ENCODE results near the gene CHID1.

The CHID1 gene

DNA sequence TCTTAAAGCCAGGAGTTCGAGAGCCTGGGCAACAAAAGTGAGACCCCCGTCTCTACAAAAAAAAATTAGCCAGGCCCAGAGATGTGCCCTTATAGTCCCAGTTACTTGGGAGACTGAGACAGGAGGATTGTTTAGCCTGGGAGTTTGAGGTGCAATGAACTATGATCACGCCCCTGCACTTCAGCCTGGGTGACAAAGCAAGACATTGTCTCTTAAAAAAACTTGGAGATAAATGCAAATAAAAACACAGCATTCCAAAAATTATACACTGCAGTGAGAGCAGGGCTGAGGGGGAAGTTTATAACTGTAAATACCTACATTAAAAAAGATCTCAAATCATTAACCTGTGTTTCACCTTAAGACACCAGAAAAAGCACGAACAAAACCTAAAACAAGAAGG is 37.1 kb upstream of the CHID1 start:
- Mint-ChIP-seq H3K27ac (no peak overlapping the region), H3K9me3 (peaks cover 29% of the 10 kb centered on the region), H3K4me1 (peaks cover 48% of the 10 kb centered on the region), H3K36me3 (ENCODE audit: low read depth) (peaks cover 52% of the 10 kb centered on the region), H3K27me3 (ENCODE audit: low read depth, poor library complexity) (peaks cover 3% of the 10 kb centered on the region), H3K4me3 (no peak overlapping the region)
- TF ChIP-seq, protein P1, sequence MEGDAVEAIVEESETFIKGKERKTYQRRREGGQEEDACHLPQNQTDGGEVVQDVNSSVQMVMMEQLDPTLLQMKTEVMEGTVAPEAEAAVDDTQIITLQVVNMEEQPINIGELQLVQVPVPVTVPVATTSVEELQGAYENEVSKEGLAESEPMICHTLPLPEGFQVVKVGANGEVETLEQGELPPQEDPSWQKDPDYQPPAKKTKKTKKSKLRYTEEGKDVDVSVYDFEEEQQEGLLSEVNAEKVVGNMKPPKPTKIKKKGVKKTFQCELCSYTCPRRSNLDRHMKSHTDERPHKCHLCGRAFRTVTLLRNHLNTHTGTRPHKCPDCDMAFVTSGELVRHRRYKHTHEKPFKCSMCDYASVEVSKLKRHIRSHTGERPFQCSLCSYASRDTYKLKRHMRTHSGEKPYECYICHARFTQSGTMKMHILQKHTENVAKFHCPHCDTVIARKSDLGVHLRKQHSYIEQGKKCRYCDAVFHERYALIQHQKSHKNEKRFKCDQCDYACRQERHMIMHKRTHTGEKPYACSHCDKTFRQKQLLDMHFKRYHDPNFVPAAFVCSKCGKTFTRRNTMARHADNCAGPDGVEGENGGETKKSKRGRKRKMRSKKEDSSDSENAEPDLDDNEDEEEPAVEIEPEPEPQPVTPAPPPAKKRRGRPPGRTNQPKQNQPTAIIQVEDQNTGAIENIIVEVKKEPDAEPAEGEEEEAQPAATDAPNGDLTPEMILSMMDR (IDR thresholded peaks at IDR 0.05) = no peak
- no peak for DNase-seq

DNA sequence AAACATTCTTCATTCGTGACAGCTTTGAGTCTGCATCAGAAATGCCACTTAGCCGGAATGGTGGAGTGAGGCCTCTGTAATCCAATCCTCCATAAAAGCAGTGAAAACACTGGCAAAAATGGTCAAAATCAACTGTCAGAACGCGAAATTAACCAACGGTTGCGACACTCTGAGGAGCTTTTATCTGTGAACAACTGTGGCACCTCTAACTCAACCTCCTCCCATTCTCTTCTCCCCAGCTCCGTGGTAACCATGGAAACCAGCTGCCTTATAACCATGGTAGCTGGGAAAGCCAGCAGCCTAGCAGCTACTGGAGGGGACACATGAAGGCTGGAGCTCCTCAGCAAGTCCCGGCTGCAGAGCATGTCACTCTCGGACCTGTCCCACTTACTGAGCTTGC is 35.4 kb upstream of the CHID1 start:
- DNase-seq = peak; percentile 42
- H3K9me3 Mint-ChIP-seq = peaks cover 29% of the 10 kb centered on the region
- peaks cover 52% of the 10 kb centered on the region for H3K4me1 Mint-ChIP-seq
- no peak overlapping the region for H3K4me3 Mint-ChIP-seq
- H3K27me3 Mint-ChIP-seq (ENCODE audit: low read depth, poor library complexity) = peaks cover 3% of the 10 kb centered on the region
- H3K27ac Mint-ChIP-seq = peak overlapping the region; percentile 67
- peaks cover 52% of the 10 kb centered on the region for H3K36me3 Mint-ChIP-seq (ENCODE audit: low read depth)
- TF ChIP-seq, protein P1 (IDR thresholded peaks at IDR 0.05) = no peak

DNA sequence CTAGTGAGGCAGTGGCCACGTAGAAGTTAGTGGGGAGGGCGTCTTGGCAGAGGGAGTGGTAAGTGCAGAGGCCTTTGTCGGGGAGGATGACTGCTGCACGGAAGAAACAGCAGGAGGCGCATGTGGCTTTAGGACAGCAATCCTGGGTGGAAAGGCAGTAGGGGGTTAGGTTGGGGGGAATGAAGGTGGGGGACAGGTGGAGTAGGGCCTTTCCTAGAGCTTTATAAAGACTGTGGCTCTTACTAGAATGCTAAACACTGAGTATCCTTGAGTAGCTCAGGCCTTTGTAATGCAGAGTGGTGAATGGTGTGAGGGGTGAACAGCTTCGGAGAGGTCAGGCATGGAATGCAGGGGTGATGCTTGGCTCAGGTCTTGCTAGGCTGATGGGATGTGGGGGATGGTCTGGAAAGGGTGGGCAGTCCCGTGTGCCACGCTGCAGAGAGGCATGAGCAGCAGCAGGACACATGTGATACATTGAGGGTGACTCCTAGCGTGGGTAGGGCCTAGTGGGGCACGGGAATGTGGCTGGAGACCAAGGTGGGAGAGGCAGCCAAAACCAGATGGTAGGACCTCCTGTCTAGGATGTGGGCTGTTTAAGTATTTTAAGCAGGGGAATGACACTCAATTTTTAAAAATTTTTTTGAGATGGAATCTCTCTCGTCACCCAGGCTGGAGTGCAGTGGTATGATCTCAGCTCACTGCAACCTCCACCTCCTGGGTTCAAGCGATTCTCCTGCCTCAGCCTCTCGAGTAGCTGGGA is 34.3 kb upstream of the CHID1 start:
- H3K4me3 Mint-ChIP-seq = peak overlapping the region; percentile 18
- TF ChIP-seq, protein P1 (IDR thresholded peaks at IDR 0.05) = no peak
- H3K27me3 Mint-ChIP-seq (ENCODE audit: low read depth, poor library complexity) = peaks cover 3% of the 10 kb centered on the region
- DNase-seq = no peak
- H3K9me3 Mint-ChIP-seq = peaks cover 23% of the 10 kb centered on the region
- peak overlapping the region; percentile 93 for H3K27ac Mint-ChIP-seq
- peaks cover 51% of the 10 kb centered on the region for H3K36me3 Mint-ChIP-seq (ENCODE audit: low read depth)
- H3K4me1 Mint-ChIP-seq = peaks cover 61% of the 10 kb centered on the region

GRCh38 chr11:942823-943222 is 32.2 kb upstream of the CHID1 start:
- Mint-ChIP-seq H3K9me3 (peaks cover 2% of the 10 kb centered on the region), H3K4me3 (no peak overlapping the region), H3K4me1 (peaks cover 68% of the 10 kb centered on the region), H3K27ac (peak overlapping the region; percentile 45), H3K27me3 (ENCODE audit: low read depth, poor library complexity) (peaks cover 3% of the 10 kb centered on the region), H3K36me3 (ENCODE audit: low read depth) (peaks cover 41% of the 10 kb centered on the region)
- TF ChIP-seq, protein P1 (IDR thresholded peaks at IDR 0.05) = no peak
- DNase-seq = no peak

- Mint-ChIP-seq H3K36me3 (ENCODE audit: low read depth) (peaks cover 35% of the 10 kb centered on the region), H3K4me1 (peaks cover 56% of the 10 kb centered on the region), H3K9me3 (no peaks in the 10 kb centered on the region), H3K27ac (peak overlapping the region; percentile 85), H3K27me3 (ENCODE audit: low read depth, poor library complexity) (peaks cover 1% of the 10 kb centered on the region), H3K4me3 (no peak overlapping the region)
- TF ChIP-seq, protein P1 (IDR thresholded peaks at IDR 0.05) = no peak
- no peak for DNase-seq
Measured at GRCh38 chr11:940496-941135, 30.0 kb upstream of the CHID1 start.
